PFSK-1 (cell line): ENCODE measurements around the gene SREBF1.

Experiments used
- POLR2AphosphoS5 ChIP-seq: IDR thresholded peaks from 2 replicates; pipeline ENCODE4 v1.6.1; 2012; ENCODE audit warnings: low read depth, mild to moderate bottlenecking, control low read depth, low read length, moderate library complexity
- SIN3A ChIP-seq: IDR thresholded peaks from 2 replicates; pipeline ENCODE4 v1.6.1; 2012; ENCODE audit warnings: mild to moderate bottlenecking, low read length, moderate library complexity, borderline replicate concordance; ENCODE audit not compliant: insufficient read depth

DNA sequence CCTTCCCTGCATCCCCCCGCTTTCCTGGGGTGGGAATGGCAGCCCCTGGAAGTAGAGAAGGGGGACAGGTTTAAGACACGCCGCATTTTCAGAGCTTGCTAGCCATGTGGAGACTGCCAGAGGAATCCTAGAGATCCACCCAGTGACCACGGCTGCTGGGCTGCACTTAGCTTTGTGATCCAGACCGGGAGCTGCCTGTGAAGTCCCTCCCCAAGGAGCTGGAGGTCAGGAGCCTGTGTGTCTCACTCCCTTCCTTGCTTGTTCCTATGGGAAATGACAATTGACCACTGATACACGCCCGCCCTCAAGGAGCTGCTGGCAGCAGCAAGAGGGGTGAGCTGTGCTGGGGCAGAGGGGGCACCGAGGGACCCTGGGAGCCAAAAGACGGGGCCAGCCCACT, 73.7 kb downstream of the SREBF1 start:
- no peak for TF ChIP-seq SIN3A
- TF ChIP-seq POLR2AphosphoS5: no peak
